Measurements from ENCODE around the gene GALNT17.

The GALNT17 gene

GRCh38 chr7:71286924-71287323 lies 155.0 kb downstream of the GALNT17 start:
- no peak for DNase-seq

GRCh38 chr7:71290452-71290851 lies 158.5 kb downstream of the GALNT17 start:
- no peak for DNase-seq

- no peak for DNase-seq
Measured at GRCh38 chr7:71298378-71298777, 166.4 kb downstream of the GALNT17 start.

GRCh38 chr7:71300086-71300485 lies 168.1 kb downstream of the GALNT17 start:
- DNase-seq = no peak

GRCh38 chr7:71300603-71301002 lies 168.7 kb downstream of the GALNT17 start:
- DNase-seq = no peak

- no peak for DNase-seq
Measured at GRCh38 chr7:71301167-71301566, 169.2 kb downstream of the GALNT17 start.

- no peak for DNase-seq
Measured at GRCh38 chr7:71303566-71303965, 171.6 kb downstream of the GALNT17 start.

- DNase-seq = no peak
Measured at GRCh38 chr7:71308096-71308495, 176.2 kb downstream of the GALNT17 start.

GRCh38 chr7:71311576-71311975 lies 179.6 kb downstream of the GALNT17 start:
- DNase-seq = no peak

- DNase-seq = no peak
Measured at GRCh38 chr7:71312755-71313490, 181.0 kb downstream of the GALNT17 start.

- no peak for DNase-seq
Measured at GRCh38 chr7:71313553-71313952, 181.6 kb downstream of the GALNT17 start.

GRCh38 chr7:71320916-71321315 lies 189.0 kb downstream of the GALNT17 start:
- DNase-seq = no peak

- no peak for DNase-seq
Measured at GRCh38 chr7:71322201-71322600, 190.3 kb downstream of the GALNT17 start.

- DNase-seq = no peak
Measured at GRCh38 chr7:71323726-71324125, 191.8 kb downstream of the GALNT17 start.

- DNase-seq = no peak
Measured at GRCh38 chr7:71325151-71325550, 193.2 kb downstream of the GALNT17 start.

- DNase-seq = no peak
Measured at GRCh38 chr7:71326595-71326994, 194.7 kb downstream of the GALNT17 start.

- DNase-seq = no peak
Measured at GRCh38 chr7:71327946-71328345, 196.0 kb downstream of the GALNT17 start.

- DNase-seq = no peak
Measured at GRCh38 chr7:71329030-71329660, 197.2 kb downstream of the GALNT17 start.

GRCh38 chr7:71332207-71332606 lies 200.3 kb downstream of the GALNT17 start:
- no peak for DNase-seq

- no peak for DNase-seq
Measured at GRCh38 chr7:71334541-71334940, 202.6 kb downstream of the GALNT17 start.

- DNase-seq = no peak
Measured at GRCh38 chr7:71338866-71339265, 206.9 kb downstream of the GALNT17 start.

GRCh38 chr7:71339924-71340323 lies 208.0 kb downstream of the GALNT17 start:
- DNase-seq = no peak

- no peak for DNase-seq
Measured at GRCh38 chr7:71342202-71342601, 210.3 kb downstream of the GALNT17 start.

- no peak for DNase-seq
Measured at GRCh38 chr7:71343039-71343438, 211.1 kb downstream of the GALNT17 start.

GRCh38 chr7:71343892-71344291 lies 211.9 kb downstream of the GALNT17 start:
- DNase-seq = no peak

Data from CD4-positive, alpha-beta T cell treated with Interleukin-21 for 1 hour (primary cell).